ENCODE data around the gene HECW1. TPM values are rescaled to one million over a fixed set of nuclear protein-coding genes. Genes with fewer than 3 reads are reported as not detected.

Gene HECW1
- total and polyA plus RNA-seq, 4 donors: 0.05 TPM; not detected in 3

GRCh38 chr7:43480581-43480980 lies 368.1 kb downstream of the HECW1 start:
- no peak for DNase-seq (ENCODE audit: low spot score)
- Histone ChIP-seq H3K27ac (ENCODE audit: low read depth in 1 of 2, low read length in 2 of 2) (no peak overlapping the region), H3K36me3 (ENCODE audit: control insufficient read depth in 4 of 4, insufficient read depth in 3 of 4, low read depth in 1 of 4, low read length in 3 of 4) (no peaks in the 10 kb centered on the region), H3K4me3 (ENCODE audit: low read depth in 1 of 3, low read length in 3 of 3) (no peak overlapping the region), H3K9me3 (ENCODE audit: control insufficient read depth in 4 of 4, low read length in 3 of 4) (no peaks in the 10 kb centered on the region), H3K9ac (ENCODE audit: low read depth in 1 of 2, low read length in 2 of 2) (no peak overlapping the region), H3K27me3 (ENCODE audit: control insufficient read depth in 4 of 4, insufficient read depth in 4 of 4, low read length in 3 of 4) (no peaks in the 10 kb centered on the region), H3K4me1 (ENCODE audit: control insufficient read depth in 4 of 4, insufficient read depth in 4 of 4, low read length in 3 of 4) (peaks cover 0 to 12% (median 6%) of the 10 kb centered on the region in 4 donors)
- WGBS: 90% methylated on average over 4 of the region's 4 CpGs
- no peak for TF ChIP-seq RXRA (IDR thresholded peaks at IDR 0.05)
- TF ChIP-seq YY1 (IDR thresholded peaks at IDR 0.05): no peak
- TF ChIP-seq REST (IDR thresholded peaks at IDR 0.05): no peak
- no peak for TF ChIP-seq TAF1 (conservative IDR thresholded peaks at IDR 0.05)
- TF ChIP-seq SP1 (IDR thresholded peaks at IDR 0.05): no peak
- no peak for TF ChIP-seq HNF4G (IDR thresholded peaks at IDR 0.05)
- TF ChIP-seq ATF3 (IDR thresholded peaks at IDR 0.05): no peak
- TF ChIP-seq ZBTB33 (IDR thresholded peaks at IDR 0.05): no peak
- no peak for TF ChIP-seq FOXA1 (IDR thresholded peaks at IDR 0.05)
- TF ChIP-seq JUND (IDR thresholded peaks at IDR 0.05): no peak
- TF ChIP-seq FOXA2 (IDR thresholded peaks at IDR 0.05): no peak
- TF ChIP-seq RAD21 (IDR thresholded peaks at IDR 0.05): no peak
- TF ChIP-seq MAX (IDR thresholded peaks at IDR 0.05): no peak
- TF ChIP-seq CTCF (IDR thresholded peaks at IDR 0.05; ENCODE audit: low read depth, low read length, missing input control): no peak
- TF ChIP-seq EGR1 (IDR thresholded peaks at IDR 0.05; ENCODE audit: low read depth in 2 of 2): no peak
- TF ChIP-seq HNF4A (conservative IDR thresholded peaks at IDR 0.05): no peak
- TF ChIP-seq NR2F2 (IDR thresholded peaks at IDR 0.05): no peak
- TF ChIP-seq GABPA (IDR thresholded peaks at IDR 0.05 in 1 of 2, conservative IDR thresholded peaks at IDR 0.05 in 1 of 2): no peak
